Activated CD8-positive, alpha-beta memory T cell treated with anti-CD3 and anti-CD28 coated beads for 36 hours (primary cell): ENCODE results near the gene SMG7. TPM values are rescaled to one million over a fixed set of nuclear protein-coding genes. Genes with fewer than 3 reads are reported as not detected.

ENCODE experiments used
- CTCF ChIA-PET: fragments of 350-600 bp; sonication (Branson Sonifier 250); formaldehyde crosslinking; loops from one replicate; lab custom pipeline; 2021; ENCODE audit warnings: antibody characterized with exemption; lab: Charles Lee
- POLR2A ChIA-PET: fragments of 350-600 bp; sonication (Branson Sonifier 250); formaldehyde crosslinking; loops from one replicate; lab custom pipeline; 2021; ENCODE audit warnings: antibody characterized with exemption; lab: Charles Lee
- total RNA-seq, 2 experiments: library from RNA; stranded (reverse); gene quantifications; one replicate each; pipeline ENCODE4 v1.2.3, GENCODE V29; 2021

Gene SMG7
- total RNA-seq, 2 experiments from 2014 or later: 72.3 to 75.9 TPM

DNA sequence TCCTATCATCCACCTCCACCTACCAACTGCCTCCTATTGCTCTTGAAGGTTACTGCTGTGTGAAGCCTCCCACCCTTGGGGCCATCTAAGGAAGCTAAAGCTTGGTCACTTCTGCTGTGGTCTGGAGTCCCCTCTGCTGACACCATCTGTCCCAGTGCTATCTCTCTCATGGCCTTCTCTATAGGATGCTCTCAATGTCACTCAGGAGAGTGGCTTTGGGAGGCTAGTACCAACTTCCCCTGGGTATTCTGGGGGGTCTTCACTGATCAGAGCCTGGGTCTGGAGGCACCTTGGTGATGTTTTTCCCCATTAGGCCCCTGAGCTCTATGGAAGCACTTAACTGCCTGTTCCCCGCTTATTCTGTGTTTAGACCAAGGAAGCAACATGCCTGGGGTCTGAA is 130.2 kb downstream of the SMG7 start:
- ChIA-PET CTCF (no interaction called here), POLR2A (no interaction called here)

Other genes with a start within 250 kb of the SMG7 start
- gene NMNAT2, start 54.1 kb upstream of the SMG7 start, total RNA-seq: not detected
- gene NCF2, start 118.0 kb downstream of the SMG7 start, total RNA-seq: 1 to 10 TPM; 2.0 to 2.7 TPM
- 100 to 1,000 TPM; 131 to 137 TPM for gene ARPC5, start 163.3 kb downstream of the SMG7 start, total RNA-seq
- gene APOBEC4, start 180.8 kb downstream of the SMG7 start, total RNA-seq: not detected